Measurements from ENCODE around the gene ZNF410.
"Not testable (repeated sequence)": the region's sequence is repeated elsewhere in the genome, so short reads cannot be mapped to it uniquely, and the experiment has no call there.

The ZNF410 gene

DNA sequence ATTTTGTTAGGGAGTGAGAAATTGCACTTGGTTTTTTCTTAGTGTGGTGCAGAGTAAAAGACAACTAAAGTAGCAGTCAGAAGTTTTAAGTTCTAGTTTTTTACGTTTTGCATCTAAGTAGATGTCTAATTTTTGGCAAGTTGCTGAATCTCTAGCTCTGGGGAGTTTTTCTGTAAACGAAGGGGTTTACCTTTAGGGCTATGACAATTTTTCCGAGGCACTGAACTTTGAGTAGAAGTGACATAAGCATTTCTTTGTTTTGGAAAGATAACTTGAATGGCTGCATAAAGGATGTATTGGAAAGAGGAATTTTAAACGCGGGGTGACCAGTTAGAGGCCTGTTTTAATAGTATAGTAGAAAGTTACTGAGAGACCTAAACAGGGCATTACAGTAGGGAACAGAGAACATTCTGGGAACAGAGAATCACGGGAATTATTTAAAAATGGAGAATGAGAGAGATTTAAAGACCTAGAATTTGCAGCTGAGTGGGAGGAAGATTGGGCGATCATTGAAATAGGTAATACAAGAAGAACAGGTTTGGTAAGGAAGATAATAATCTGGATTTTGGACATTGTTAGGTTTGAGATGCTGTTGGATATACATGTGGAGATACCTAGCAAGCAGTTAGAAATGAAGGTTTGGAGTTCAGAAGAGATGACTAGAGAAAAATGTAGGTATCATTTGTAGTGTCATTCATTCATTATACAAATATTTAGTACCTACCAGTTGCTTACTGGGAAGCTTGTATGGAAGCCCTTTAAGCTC, 1.2 kb downstream of the ZNF410 start:
- DNase-seq, result peak in 1 of 3 experiments; percentile 14

- DNase-seq, result no peak
These were observed 1.7 kb downstream of the ZNF410 start for GRCh38 chr14:73888460-73888725.

GRCh38 chr14:73888971-73889370, 2.3 kb downstream of the ZNF410 start:
- DNase-seq, result no peak

DNA sequence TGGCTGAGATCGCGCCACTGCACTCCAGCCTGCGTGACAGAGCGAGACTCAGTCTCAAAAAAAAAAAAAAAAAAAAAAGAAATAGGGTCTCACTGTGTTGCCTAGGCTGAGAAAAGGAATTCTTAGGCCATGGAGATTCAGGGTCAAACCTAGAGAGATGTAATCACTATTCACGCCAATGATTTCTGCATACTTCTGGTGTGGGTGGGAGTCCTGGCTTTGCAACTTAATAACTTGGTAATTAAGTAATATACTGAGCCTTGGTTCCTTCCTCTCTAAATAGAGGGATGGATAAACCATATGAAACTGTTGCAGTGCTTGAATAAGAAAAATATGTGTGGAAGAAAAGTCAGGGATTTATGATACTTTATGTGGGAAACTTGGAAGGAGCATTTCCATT, 2.7 kb downstream of the ZNF410 start:
- no peak for DNase-seq

DNA sequence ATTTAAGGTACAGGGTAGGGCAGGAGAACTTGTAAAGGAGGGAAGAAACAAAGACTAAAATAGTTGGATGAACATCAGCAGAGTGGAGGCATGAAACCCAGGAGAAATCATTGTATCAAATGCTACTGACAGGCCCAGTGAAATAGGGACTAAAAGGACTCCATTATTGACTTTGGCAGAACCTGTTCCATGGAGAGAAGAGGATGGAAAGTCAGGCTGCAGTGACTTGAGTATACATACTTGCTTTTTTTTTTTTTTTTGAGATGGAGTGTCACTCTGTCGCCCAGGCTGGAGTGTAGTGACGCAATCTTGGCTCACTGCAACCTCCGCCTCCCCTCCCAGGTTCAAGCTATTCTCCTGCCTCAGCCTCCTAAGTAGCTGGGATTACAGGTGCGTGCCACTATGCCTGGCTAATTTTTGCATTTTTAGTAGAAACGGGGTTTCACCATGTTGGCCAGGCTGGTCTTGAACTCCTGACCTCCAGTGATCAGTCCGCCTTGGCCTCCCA, 7.6 kb downstream of the ZNF410 start:
- not testable (repeated sequence) for DNase-seq

DNA sequence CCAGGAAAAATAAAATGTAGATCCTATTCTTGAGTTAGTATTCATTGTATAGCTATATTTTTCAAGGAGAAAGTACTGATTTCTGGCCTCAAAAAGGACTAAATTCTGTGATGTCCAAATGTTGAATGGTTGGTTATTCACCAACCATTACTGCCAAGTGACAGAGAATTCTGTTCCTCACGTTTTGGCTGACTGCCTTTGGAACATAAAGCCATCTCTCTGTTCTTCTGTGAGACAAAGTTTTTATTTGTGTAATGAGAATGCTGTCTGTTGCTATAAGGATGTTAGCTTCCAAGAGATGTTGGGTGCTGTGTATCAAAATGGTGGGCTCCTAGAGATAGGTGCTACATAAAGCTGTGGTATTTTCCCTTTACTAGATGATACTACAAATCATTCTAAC, 9.3 kb downstream of the ZNF410 start:
- no peak for DNase-seq

DNA sequence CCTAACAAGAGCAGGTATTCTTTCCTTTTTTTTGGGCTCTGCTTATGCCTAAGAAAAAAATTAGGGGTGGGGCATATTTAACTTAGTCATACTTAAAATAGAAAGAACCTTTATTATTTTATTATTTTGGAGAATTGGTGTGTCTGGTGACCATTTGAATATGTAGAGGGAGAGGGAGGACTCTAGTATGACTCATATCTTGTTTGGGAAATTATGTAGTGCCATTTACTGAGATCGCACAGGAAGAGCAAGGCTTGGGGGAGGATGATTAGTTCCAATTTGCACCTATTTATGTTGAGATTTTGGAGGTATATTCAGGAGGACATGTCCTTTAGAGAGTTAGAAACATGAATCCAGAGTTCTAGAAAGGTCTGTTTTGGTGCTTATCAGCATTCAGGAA, 9.9 kb downstream of the ZNF410 start:
- DNase-seq, result no peak

- no peak for DNase-seq
These were observed 16.4 kb downstream of the ZNF410 start for GRCh38 chr14:73903028-73903427.

GRCh38 chr14:73909681-73910080, 23.0 kb downstream of the ZNF410 start:
- DNase-seq, result no peak

GRCh38 chr14:73913256-73913655, 26.6 kb downstream of the ZNF410 start:
- DNase-seq, result no peak

DNA sequence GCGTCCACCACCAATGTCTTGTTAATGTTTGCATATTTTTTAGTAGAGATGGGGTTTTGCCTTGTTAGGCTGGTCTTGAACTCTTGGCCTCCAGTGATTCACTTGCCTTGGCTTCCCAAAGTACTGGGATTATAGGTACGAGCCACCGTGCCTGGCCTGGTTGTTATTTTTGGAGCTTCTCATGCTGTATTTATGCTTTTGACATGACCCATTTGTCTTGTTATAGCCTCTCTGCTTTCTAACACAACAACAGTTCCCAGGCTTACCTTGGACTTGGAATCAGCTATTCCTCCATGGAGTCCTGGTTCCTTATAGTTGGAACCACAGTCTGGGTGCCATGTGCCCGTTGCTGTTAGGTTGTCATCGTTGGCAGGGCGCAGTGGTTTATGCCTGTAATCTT, 29.7 kb downstream of the ZNF410 start:
- DNase-seq, result no peak

DNA sequence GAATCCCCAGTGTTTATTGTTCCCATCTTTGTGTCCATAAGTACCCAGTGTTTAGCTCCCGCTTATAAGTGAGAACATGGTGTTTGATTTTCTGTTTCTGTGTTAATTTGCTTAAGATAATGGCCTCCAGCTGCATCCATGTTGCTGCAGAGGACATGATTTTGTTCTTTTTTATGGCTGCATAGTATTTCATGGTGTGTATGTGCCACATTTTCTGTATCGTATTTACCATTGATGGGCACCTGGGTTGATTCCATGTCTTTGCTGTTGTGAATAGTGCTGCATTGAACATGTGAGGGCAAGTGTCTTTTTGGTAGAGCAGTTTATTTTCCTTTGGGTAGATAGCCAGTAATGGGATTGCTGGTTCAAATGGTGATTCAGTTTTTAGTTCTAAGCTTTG, 32.8 kb downstream of the ZNF410 start:
- not testable (repeated sequence) for DNase-seq

- DNase-seq, result peak in 1 of 3 experiments; percentile 8
These were observed 37.7 kb downstream of the ZNF410 start for GRCh38 chr14:73924337-73924736.

DNA sequence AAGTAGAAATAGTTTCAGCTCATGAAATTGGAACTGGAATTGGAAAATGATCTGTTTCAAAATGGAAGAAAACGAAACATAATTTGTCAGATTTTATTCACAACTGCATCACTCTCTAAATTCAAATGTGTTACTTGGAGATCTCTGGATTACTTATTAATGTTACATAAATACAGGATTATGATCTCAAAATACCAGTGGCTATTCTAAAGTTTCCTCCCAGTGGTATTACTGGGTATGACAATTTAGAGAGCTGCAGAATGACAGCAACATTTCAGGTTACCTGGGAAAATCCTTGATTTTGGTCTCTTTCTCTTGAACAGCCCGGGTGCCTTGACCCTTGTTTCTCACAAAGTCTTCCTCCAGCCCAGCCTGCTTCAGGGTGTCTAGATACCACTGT, 49.0 kb downstream of the ZNF410 start:
- no peak for DNase-seq

- no peak for DNase-seq
These were observed 49.9 kb downstream of the ZNF410 start for GRCh38 chr14:73936548-73936947.

GRCh38 chr14:73937012-73937411, 50.4 kb downstream of the ZNF410 start:
- no peak for DNase-seq

DNA sequence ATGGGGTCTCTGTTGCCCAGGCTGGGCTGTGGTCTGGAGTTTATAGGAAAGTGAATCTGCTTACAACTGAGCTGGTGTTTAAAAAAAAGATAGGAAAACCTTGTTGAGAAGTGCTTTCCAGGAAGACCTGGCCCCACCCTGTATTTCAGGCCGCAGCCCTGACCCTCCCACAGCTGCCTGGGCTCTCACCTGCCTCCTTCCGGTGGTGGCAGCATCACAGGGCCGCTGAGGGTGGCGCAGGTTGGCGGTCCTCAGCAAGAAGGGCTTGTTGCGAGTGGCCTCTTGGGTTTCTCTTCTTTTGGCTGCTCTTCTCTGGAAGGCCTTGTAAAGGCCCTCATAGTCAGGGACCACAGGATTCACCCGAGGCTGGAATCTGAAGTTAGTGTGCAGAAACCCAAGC, 55.5 kb downstream of the ZNF410 start:
- no peak for DNase-seq

- no peak for DNase-seq
These were observed 56.4 kb downstream of the ZNF410 start for GRCh38 chr14:73943083-73943482.

DNA sequence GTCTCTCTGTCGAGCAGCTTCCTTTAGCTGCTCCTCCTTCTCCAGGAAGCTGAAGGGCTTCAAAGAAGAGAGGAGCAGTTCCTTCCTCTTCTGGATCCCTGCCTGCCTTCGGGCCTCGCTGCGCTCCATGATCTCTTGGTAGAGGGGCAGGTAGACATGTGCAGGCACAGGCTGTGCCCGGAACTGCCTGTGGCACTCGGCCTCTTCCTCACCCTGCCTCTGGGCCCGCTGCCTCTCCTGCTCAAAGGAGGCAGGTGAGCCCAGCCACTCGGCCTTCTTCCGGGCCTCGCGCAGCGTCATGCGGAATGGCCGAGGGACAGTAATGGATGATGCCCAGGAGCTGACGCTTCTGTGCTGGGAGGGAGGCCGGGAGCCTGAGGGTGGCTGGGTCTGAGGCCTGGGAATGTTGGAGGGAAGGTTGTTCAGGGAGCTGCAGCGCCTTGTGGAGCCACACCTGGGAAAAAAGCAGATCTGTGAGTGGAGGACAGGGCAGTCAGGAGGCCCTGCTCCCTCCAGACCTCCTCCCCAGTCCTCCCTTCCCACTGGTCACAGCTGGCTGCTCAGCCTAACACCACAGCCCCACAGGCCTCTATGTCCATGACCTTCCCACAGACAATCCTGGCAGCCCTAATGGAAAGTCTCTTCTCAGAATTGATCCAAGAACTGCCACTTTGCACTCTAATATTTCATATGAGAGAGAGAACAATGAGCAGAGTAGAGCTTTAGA, 57.9 kb downstream of the ZNF410 start:
- DNase-seq, result no peak

- no peak for DNase-seq
These were observed 58.6 kb downstream of the ZNF410 start for GRCh38 chr14:73945159-73945670.

GRCh38 chr14:73949752-73950734, 63.4 kb downstream of the ZNF410 start, which contains the start of the genes COQ6 and FAM161B:
TSS of gene COQ6 (plus strand) at chr14:73950302. CDS start at chr14:73950333, 31 bp downstream.
TSS of gene FAM161B (minus strand) at chr14:73950094. CDS start at chr14:73950026, 68 bp downstream.
- peak; percentile 98 to 99 (median 99) for DNase-seq

DNA sequence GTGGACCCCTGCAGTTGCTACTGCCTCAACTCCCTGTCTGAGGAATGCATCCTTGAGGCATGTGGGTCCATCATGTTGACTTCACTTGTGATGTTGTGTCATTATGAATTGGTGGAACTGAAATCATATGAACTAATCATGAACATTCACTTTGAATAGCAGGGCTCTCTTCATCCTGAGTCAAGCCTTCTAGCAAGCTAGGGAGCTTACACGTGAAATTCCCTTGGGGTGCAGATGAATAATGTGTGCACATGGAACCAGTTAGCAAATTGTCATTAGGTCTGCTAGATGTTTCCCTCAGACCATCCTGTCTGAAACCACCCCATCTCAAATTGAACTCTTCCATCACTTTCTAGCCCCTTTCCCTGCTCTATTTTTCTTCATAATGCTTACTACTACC, 67.1 kb downstream of the ZNF410 start:
- no peak for DNase-seq

- no peak for DNase-seq
These were observed 69.0 kb downstream of the ZNF410 start for GRCh38 chr14:73955674-73956073.
